Suppressor macrophage treated with lipopolysaccharide for 1 hour (primary cell): ENCODE results near the gene SERPINA10.
"Not testable (repeated sequence)": the region's sequence is repeated elsewhere in the genome, so short reads cannot be mapped to it uniquely, and the experiment has no call there.

Experiments
- DNase-seq, 3 donors: peaks; one replicate each; pipeline ENCODE4 v3.0.0-alpha.2; 2020 to 2022

SERPINA10 gene

GRCh38 chr14:94282991-94283723 lies 9.9 kb downstream of the SERPINA10 start:
- no peak for DNase-seq

GRCh38 chr14:94278731-94279130 lies 14.3 kb downstream of the SERPINA10 start:
- DNase-seq: no peak

- DNase-seq: not testable (repeated sequence)
Observed at GRCh38 chr14:94276898-94277561, 16.0 kb downstream of the SERPINA10 start.

GRCh38 chr14:94269156-94269555 lies 23.9 kb downstream of the SERPINA10 start:
- DNase-seq: no peak

GRCh38 chr14:94268582-94268981 lies 24.5 kb downstream of the SERPINA10 start:
- DNase-seq: not testable (repeated sequence)

DNA sequence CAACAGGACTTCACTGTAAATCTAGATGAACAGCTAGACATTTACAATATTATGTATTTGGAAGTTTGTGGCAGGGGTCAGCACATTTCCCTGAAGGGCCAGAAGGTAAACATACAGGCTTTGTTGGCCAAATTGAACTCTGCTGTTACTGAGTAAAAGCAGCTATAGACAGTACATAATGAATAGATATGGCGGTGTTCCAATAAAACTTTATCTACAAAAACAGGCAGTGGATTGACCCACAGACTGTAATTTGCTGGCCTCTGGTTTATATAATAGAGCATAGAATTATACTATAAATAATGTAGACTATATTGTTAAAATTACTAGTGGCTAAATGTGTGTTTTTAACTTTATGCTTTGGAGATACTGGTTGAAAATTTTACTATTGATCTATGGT lies 25.7 kb downstream of the SERPINA10 start:
- peak in 1 of 3 donors; percentile 21 for DNase-seq

- DNase-seq: peak in 1 of 3 donors; percentile 5
Observed at GRCh38 chr14:94264195-94264594, 28.9 kb downstream of the SERPINA10 start.

GRCh38 chr14:94244182-94244581 lies 48.9 kb downstream of the SERPINA10 start:
- DNase-seq: no peak

DNA sequence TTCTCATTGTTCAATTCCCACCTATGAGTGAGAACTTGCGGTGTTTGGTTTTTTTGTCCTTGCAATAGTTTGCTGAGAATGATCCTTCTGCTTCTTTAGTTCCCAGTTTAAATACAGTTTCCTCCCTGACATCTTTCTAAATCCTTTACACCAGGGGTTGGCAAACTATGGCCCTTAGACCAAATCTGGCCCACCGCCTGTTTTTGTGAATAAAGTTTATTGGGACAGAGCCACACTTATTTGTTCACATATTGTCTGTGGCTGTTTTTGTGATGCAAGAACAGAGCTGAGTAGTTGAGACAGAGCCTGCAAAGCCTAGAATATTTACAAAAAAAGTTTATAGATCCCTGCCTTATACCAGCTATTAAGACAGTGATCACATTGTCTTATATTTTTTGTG lies 53.7 kb downstream of the SERPINA10 start:
- DNase-seq: no peak

DNA sequence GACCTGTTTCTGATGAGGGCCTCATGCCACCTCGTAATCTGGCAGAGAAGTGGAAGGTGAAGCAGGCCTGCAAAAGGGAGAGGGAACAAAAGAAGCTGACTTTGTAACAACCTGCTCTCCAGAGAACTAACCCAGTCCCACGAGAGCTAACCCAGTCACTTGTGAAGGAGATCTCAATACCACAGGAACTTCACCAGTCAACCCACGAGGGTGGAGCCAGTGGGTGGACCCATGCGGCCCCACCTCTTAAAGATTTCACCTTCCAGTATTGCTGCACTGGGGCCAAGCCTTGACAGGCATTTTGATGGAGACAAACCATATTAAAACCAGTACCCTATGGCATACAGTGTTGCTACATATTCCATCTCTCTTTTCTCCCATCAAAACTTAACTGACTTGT lies 55.1 kb downstream of the SERPINA10 start:
- no peak for DNase-seq

DNA sequence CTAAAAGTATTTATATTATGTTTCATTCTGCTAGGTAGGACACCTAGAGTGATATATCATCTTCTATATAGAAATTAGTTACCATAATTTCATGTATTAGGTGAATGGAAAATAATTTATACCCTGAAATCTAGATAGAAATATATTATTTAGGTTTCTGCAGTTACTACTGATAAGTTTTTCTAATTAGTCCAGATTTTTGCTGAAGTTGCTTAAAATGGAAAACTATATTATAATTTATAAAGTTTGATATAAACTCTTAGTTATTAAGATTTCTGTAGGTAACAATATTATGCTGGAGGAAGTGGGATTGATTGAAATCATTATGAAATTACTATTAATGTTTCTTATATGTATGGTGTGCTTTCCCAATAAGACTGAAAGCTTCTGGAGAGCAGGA lies 56.0 kb downstream of the SERPINA10 start:
- no peak for DNase-seq
